Endothelial cell (in vitro differentiated cells): ENCODE measurements around the gene HBA2. TPM values are rescaled to one million over a fixed set of nuclear protein-coding genes. Genes with fewer than 3 reads are reported as not detected.
"Not testable (repeated sequence)": the region's sequence is repeated elsewhere in the genome, so short reads cannot be mapped to it uniquely, and the experiment has no call there.

ENCODE experiments used
- DNase-seq: peaks from one replicate; pipeline ENCODE4 v3.0.0; 2021; ENCODE audit warnings: low spot score
- H3K27ac Mint-ChIP-seq: one replicate; pipeline ENCODE4 v1.8.0; 2021; ENCODE audit warnings: mixed read lengths, inconsistent platforms; ENCODE audit not compliant: unreplicated experiment
- H3K27me3 Mint-ChIP-seq: one replicate; pipeline ENCODE4 v1.8.0; 2021; ENCODE audit warnings: mild to moderate bottlenecking, moderate library complexity, mixed read lengths, inconsistent platforms; ENCODE audit not compliant: unreplicated experiment
- H3K36me3 Mint-ChIP-seq: one replicate; pipeline ENCODE4 v1.8.0; 2021; ENCODE audit warnings: mild to moderate bottlenecking, low read depth, mixed read lengths, inconsistent platforms; ENCODE audit not compliant: unreplicated experiment
- H3K4me1 Mint-ChIP-seq: one replicate; pipeline ENCODE4 v1.8.0; 2021; ENCODE audit warnings: mild to moderate bottlenecking, mixed read lengths, inconsistent platforms; ENCODE audit not compliant: unreplicated experiment
- H3K4me3 Mint-ChIP-seq: one replicate; pipeline ENCODE4 v1.8.0; 2021; ENCODE audit warnings: mild to moderate bottlenecking, mixed read lengths, inconsistent platforms; ENCODE audit not compliant: unreplicated experiment
- H3K9me3 Mint-ChIP-seq: one replicate; pipeline ENCODE4 v1.8.0; 2021; ENCODE audit warnings: mixed read lengths, inconsistent platforms; ENCODE audit not compliant: unreplicated experiment
- total RNA-seq: library from RNA; stranded (reverse); fragmentation: NEBNext Ultra II Directional; extraction: Animal tissue kit (Norgen Biotek cat#: 25700); gene quantifications from one replicate; pipeline ENCODE4 v1.2.1, GENCODE V29; 2021; ENCODE audit not compliant: unreplicated experiment
- TF ChIP-seq, protein P1 (sequence below): fragments of 200-600 bp; sonication (generic); IDR thresholded peaks from one replicate; pipeline ENCODE4 v1.5.0; 2021; ENCODE audit warnings: antibody characterized with exemption; ENCODE audit not compliant: unreplicated experiment

Gene HBA2
- total RNA-seq, 1 donor from 2014 or later, result not detected

DNA sequence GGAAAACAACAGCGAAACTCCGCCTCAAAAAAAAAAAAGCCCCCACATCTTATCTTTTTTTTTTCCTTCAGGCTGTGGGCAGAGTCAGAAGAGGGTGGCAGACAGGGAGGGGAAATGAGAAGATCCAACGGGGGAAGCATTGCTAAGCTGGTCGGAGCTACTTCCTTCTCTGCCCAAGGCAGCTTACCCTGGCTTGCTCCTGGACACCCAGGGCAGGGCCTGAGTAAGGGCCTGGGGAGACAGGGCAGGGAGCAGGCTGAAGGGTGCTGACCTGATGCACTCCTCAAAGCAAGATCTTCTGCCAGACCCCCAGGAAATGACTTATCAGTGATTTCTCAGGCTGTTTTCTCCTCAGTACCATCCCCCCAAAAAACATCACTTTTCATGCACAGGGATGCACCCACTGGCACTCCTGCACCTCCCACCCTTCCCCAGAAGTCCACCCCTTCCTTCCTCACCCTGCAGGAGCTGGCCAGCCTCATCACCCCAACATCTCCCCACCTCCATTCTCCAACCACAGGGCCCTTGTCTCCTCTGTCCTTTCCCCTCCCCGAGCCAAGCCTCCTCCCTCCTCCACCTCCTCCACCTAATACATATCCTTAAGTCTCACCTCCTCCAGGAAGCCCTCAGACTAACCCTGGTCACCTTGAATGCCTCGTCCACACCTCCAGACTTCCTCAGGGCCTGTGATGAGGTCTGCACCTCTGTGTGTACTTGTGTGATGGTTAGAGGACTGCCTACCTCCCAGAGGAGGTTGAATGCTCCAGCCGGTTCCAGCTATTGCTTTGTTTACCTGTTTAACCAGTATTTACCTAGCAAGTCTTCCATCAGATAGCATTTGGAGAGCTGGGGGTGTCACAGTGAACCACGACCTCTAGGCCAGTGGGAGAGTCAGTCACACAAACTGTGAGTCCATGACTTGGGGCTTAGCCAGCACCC, 2.6 kb downstream of the HBA2 start:
- peaks cover 3% of the 10 kb centered on the region for H3K4me1 Mint-ChIP-seq
- TF ChIP-seq, protein P1, sequence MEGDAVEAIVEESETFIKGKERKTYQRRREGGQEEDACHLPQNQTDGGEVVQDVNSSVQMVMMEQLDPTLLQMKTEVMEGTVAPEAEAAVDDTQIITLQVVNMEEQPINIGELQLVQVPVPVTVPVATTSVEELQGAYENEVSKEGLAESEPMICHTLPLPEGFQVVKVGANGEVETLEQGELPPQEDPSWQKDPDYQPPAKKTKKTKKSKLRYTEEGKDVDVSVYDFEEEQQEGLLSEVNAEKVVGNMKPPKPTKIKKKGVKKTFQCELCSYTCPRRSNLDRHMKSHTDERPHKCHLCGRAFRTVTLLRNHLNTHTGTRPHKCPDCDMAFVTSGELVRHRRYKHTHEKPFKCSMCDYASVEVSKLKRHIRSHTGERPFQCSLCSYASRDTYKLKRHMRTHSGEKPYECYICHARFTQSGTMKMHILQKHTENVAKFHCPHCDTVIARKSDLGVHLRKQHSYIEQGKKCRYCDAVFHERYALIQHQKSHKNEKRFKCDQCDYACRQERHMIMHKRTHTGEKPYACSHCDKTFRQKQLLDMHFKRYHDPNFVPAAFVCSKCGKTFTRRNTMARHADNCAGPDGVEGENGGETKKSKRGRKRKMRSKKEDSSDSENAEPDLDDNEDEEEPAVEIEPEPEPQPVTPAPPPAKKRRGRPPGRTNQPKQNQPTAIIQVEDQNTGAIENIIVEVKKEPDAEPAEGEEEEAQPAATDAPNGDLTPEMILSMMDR, result no peak
- H3K36me3 Mint-ChIP-seq, result peaks cover 8% of the 10 kb centered on the region

DNA sequence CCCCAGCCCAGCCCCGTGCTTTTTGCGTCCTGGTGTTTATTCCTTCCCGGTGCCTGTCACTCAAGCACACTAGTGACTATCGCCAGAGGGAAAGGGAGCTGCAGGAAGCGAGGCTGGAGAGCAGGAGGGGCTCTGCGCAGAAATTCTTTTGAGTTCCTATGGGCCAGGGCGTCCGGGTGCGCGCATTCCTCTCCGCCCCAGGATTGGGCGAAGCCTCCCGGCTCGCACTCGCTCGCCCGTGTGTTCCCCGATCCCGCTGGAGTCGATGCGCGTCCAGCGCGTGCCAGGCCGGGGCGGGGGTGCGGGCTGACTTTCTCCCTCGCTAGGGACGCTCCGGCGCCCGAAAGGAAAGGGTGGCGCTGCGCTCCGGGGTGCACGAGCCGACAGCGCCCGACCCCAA, 3.3 kb downstream of the HBA2 start:
- not testable (repeated sequence) for H3K36me3 Mint-ChIP-seq, H3K9me3 Mint-ChIP-seq, DNase-seq, H3K27ac Mint-ChIP-seq, H3K4me1 Mint-ChIP-seq, H3K4me3 Mint-ChIP-seq
- peaks cover 22% of the 10 kb centered on the region for H3K27me3 Mint-ChIP-seq

More for the DNA sequence above, 2.6 kb downstream of the HBA2 start:
- no peak overlapping the region for H3K27ac Mint-ChIP-seq
- no peaks in the 10 kb centered on the region for H3K9me3 Mint-ChIP-seq
- no peak for DNase-seq
- H3K27me3 Mint-ChIP-seq, result peaks cover 27% of the 10 kb centered on the region
- no peak overlapping the region for H3K4me3 Mint-ChIP-seq

DNA sequence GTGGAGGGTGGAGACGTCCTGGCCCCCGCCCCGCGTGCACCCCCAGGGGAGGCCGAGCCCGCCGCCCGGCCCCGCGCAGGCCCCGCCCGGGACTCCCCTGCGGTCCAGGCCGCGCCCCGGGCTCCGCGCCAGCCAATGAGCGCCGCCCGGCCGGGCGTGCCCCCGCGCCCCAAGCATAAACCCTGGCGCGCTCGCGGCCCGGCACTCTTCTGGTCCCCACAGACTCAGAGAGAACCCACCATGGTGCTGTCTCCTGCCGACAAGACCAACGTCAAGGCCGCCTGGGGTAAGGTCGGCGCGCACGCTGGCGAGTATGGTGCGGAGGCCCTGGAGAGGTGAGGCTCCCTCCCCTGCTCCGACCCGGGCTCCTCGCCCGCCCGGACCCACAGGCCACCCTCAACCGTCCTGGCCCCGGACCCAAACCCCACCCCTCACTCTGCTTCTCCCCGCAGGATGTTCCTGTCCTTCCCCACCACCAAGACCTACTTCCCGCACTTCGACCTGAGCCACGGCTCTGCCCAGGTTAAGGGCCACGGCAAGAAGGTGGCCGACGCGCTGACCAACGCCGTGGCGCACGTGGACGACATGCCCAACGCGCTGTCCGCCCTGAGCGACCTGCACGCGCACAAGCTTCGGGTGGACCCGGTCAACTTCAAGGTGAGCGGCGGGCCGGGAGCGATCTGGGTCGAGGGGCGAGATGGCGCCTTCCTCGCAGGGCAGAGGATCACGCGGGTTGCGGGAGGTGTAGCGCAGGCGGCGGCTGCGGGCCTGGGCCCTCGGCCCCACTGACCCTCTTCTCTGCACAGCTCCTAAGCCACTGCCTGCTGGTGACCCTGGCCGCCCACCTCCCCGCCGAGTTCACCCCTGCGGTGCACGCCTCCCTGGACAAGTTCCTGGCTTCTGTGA, 4.1 kb downstream of the HBA2 start, which contains the start of gene HBA1:
Gene HBA1 (plus strand): TSS at position 204 of the 906 bp plus-strand sequence. CDS start 37 bp downstream, at position 241.
- DNase-seq, H3K36me3 Mint-ChIP-seq, H3K4me1 Mint-ChIP-seq, H3K9me3 Mint-ChIP-seq, H3K27ac Mint-ChIP-seq, H3K4me3 Mint-ChIP-seq: not testable (repeated sequence)
- H3K27me3 Mint-ChIP-seq, result peaks cover 20% of the 10 kb centered on the region

DNA sequence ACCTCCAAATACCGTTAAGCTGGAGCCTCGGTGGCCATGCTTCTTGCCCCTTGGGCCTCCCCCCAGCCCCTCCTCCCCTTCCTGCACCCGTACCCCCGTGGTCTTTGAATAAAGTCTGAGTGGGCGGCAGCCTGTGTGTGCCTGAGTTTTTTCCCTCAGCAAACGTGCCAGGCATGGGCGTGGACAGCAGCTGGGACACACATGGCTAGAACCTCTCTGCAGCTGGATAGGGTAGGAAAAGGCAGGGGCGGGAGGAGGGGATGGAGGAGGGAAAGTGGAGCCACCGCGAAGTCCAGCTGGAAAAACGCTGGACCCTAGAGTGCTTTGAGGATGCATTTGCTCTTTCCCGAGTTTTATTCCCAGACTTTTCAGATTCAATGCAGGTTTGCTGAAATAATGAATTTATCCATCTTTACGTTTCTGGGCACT, 4.7 kb downstream of the HBA2 start:
- no peak overlapping the region for H3K4me3 Mint-ChIP-seq
- H3K4me1 Mint-ChIP-seq, result peaks cover 3% of the 10 kb centered on the region
- peaks cover 19% of the 10 kb centered on the region for H3K27me3 Mint-ChIP-seq
- no peak for DNase-seq
- peaks cover 4% of the 10 kb centered on the region for H3K36me3 Mint-ChIP-seq
- H3K27ac Mint-ChIP-seq, result no peak overlapping the region
- TF ChIP-seq, protein P1, result no peak
- H3K9me3 Mint-ChIP-seq, result no peaks in the 10 kb centered on the region

DNA sequence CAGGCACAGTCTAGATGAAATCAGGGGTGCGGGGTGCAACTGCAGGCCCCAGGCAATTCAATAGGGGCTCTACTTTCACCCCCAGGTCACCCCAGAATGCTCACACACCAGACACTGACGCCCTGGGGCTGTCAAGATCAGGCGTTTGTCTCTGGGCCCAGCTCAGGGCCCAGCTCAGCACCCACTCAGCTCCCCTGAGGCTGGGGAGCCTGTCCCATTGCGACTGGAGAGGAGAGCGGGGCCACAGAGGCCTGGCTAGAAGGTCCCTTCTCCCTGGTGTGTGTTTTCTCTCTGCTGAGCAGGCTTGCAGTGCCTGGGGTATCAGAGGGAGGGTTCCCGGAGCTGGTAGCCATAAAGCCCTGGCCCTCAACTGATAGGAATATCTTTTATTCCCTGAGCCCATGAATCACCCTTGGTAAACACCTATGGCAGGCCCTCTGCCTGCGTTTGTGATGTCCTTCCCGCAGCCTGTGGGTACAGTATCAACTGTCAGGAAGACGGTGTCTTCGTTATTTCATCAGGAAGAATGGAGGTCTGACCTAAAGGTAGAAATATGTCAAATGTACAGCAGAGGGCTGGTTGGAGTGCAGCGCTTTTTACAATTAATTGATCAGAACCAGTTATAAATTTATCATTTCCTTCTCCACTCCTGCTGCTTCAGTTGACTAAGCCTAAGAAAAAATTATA, 5.4 kb downstream of the HBA2 start:
- TF ChIP-seq, protein P1, result no peak
- H3K27me3 Mint-ChIP-seq, result peaks cover 19% of the 10 kb centered on the region

More for the DNA sequence above, 5.4 kb downstream of the HBA2 start:
- Mint-ChIP-seq H3K4me3 (no peak overlapping the region), H3K9me3 (no peaks in the 10 kb centered on the region), H3K36me3 (peaks cover 4% of the 10 kb centered on the region), H3K27ac (no peak overlapping the region), H3K4me1 (peaks cover 3% of the 10 kb centered on the region)
- no peak for DNase-seq
